ENCODE measurements around the gene CD200. TPM values are rescaled to one million over a fixed set of nuclear protein-coding genes. Genes with fewer than 3 reads are reported as not detected.

Gene CD200
- total RNA-seq, 1 experiment from 2014 or later, result not detected

DNA sequence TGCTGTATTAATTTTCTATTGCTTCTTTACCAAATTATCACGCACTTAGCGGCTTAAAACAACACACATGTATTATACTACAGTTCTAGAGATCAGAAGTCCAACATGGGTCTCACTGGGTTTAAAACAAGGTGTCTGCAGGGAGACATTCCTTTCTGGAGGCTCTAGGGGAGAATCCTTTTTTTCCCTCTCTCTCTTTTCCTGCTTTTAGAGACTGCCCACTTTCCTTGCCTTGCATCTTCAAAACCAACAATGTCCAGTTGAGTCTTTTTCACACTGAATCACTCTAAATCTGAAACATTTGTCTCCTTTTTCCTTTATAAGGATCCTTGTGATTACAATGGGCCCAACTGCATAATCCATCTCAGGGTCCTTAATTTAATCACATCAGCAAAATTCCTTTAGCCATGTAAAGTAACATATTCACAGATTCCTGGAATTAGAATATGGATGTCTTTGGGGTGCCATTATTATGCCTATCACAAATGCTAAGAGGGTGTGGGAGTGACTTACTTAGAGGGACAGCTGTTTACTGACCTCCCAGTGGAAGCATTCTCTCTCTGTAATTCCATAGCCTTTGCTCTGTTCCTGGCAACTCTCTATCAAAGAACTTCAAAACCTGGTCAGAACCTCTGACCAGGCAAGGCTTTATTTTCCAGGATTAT is 21.8 kb downstream of the CD200 start:
- ChIA-PET POLR2A (no interaction called here), CTCF (interaction anchor here (0.8 kb wide), 1 partner anchor 178 kb away, joined by 4 read pairs; no protein-coding TSS in a partner anchor)
- Mint-ChIP-seq H3K4me1 (ENCODE audit: insufficient read depth, unreplicated experiment) (peaks cover 21% of the 10 kb centered on the region), H3K4me3 (ENCODE audit: unreplicated experiment) (no peak overlapping the region), H3K9me3 (ENCODE audit: unreplicated experiment) (no peaks in the 10 kb centered on the region), H3K27me3 (ENCODE audit: insufficient read depth, unreplicated experiment) (no peaks in the 10 kb centered on the region), H3K27ac (ENCODE audit: low read depth, unreplicated experiment) (no peak overlapping the region), H3K36me3 (ENCODE audit: insufficient read depth, unreplicated experiment) (no peaks in the 10 kb centered on the region)
- DNase-seq (ENCODE audit: unreplicated experiment), result no peak
- intact Hi-C loops (cut with micrococcal nuclease), result no loop called here
- no TSS peak for BruUV-seq (replicated peaks)
- TF ChIP-seq, protein P1, sequence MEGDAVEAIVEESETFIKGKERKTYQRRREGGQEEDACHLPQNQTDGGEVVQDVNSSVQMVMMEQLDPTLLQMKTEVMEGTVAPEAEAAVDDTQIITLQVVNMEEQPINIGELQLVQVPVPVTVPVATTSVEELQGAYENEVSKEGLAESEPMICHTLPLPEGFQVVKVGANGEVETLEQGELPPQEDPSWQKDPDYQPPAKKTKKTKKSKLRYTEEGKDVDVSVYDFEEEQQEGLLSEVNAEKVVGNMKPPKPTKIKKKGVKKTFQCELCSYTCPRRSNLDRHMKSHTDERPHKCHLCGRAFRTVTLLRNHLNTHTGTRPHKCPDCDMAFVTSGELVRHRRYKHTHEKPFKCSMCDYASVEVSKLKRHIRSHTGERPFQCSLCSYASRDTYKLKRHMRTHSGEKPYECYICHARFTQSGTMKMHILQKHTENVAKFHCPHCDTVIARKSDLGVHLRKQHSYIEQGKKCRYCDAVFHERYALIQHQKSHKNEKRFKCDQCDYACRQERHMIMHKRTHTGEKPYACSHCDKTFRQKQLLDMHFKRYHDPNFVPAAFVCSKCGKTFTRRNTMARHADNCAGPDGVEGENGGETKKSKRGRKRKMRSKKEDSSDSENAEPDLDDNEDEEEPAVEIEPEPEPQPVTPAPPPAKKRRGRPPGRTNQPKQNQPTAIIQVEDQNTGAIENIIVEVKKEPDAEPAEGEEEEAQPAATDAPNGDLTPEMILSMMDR (IDR thresholded peaks at IDR 0.05; ENCODE audit: unreplicated experiment), result no peak

DNA sequence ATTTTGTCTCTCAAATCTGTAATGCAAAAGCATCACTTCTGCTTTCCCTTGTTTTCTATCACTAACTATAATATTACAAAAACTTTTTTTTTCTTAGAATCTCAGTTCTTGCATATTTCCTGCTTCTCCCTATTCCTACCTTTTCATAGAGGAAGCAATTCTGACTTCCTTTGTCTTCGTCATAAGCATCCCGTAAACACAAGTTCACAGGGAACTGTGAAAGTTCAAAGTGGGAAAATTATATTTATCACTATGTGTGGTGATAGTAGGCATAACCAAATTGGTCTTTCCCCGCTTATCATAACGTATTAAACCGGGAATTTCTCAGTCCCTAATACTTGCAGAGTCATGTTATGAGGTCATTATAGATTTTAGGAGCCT is 22.3 kb downstream of the CD200 start:
- TF ChIP-seq, protein P1 (IDR thresholded peaks at IDR 0.05; ENCODE audit: unreplicated experiment), result no peak
- no peak overlapping the region for H3K4me3 Mint-ChIP-seq (ENCODE audit: unreplicated experiment)
- peaks cover 22% of the 10 kb centered on the region for H3K4me1 Mint-ChIP-seq (ENCODE audit: insufficient read depth, unreplicated experiment)
- H3K27ac Mint-ChIP-seq (ENCODE audit: low read depth, unreplicated experiment), result no peak overlapping the region
- H3K9me3 Mint-ChIP-seq (ENCODE audit: unreplicated experiment), result no peaks in the 10 kb centered on the region
- no TSS peak for BruUV-seq (replicated peaks)
- POLR2A ChIA-PET, result no interaction called here
- DNase-seq (ENCODE audit: unreplicated experiment), result no peak
- CTCF ChIA-PET, result interaction anchor here (0.6 kb wide), 1 partner anchor 459 kb away, joined by 4 read pairs; no protein-coding TSS in a partner anchor
- intact Hi-C loops (cut with micrococcal nuclease), result no loop called here
- no peaks in the 10 kb centered on the region for H3K36me3 Mint-ChIP-seq (ENCODE audit: insufficient read depth, unreplicated experiment)
- H3K27me3 Mint-ChIP-seq (ENCODE audit: insufficient read depth, unreplicated experiment), result no peaks in the 10 kb centered on the region

DNA sequence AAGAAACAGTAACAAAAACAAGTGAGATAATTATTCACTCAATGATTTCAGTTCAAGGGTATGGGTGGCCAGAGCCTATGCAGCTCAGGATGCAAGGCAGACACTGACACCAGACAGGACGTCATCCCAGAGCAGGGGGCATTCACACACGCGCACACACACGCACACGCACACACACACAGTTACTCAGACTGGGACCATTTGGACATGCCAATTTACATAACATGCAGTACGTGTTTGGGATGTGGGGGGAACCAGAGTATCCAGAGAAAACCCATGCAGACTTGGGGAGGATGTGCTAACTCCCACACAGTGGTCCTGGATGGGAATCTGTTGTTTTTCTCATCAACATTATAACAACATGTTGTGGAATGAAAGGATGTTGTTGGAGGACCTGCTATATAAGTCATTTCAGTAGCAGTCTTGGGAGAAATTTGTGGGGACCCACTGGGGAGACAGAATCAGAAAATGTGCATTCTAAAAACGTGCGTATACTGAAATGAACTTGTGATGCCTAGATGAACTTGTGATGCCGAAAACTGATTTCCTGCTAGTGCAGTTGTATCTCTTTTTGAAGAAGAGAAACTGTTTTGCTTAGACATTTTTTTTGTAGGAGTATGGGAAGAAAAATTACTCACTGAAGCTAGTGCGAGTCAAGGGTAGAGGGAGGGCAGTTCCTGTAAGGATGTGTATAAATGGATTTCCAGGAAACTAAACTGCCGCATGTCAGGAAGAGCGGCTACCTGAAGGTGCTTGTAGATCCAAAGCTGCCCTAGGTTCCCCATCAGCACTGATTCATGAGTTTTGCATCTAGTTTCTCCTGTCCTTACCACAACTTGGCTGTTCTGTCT is 25.2 kb downstream of the CD200 start:
- POLR2A ChIA-PET, result interaction anchor here (1.5 kb wide), 1 partner anchor 21 kb away, joined by 8 read pairs; no protein-coding TSS in a partner anchor
- H3K9me3 Mint-ChIP-seq (ENCODE audit: unreplicated experiment), result no peaks in the 10 kb centered on the region
- no peak for DNase-seq (ENCODE audit: unreplicated experiment)
- peak overlapping the region; percentile 4 for H3K27ac Mint-ChIP-seq (ENCODE audit: low read depth, unreplicated experiment)
- H3K4me3 Mint-ChIP-seq (ENCODE audit: unreplicated experiment), result no peak overlapping the region
- BruUV-seq (replicated peaks), result no TSS peak
- TF ChIP-seq, protein P1 (IDR thresholded peaks at IDR 0.05; ENCODE audit: unreplicated experiment), result no peak
- intact Hi-C loops (cut with micrococcal nuclease), result no loop called here
- peaks cover 22% of the 10 kb centered on the region for H3K4me1 Mint-ChIP-seq (ENCODE audit: insufficient read depth, unreplicated experiment)
- CTCF ChIA-PET, result no interaction called here
- no peaks in the 10 kb centered on the region for H3K27me3 Mint-ChIP-seq (ENCODE audit: insufficient read depth, unreplicated experiment)
- H3K36me3 Mint-ChIP-seq (ENCODE audit: insufficient read depth, unreplicated experiment), result no peaks in the 10 kb centered on the region

DNA sequence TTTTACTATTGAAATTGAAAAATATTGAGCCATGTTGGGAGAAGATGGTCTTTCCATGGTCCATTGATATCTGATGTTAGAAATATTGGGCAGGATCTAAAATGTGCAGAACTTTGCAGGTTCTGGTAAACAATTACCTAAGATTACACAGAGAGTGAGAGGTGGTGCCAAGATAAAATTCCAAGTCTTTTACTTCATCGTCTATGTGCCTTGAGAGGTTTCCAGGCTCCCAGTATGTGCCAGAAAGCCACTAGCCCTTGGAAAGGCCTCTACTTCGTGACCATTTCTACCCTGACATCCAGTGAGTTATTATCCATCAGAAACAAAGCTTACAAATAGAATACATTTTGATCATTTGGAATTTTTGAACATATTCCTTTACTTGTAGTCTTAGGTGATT is 27.6 kb downstream of the CD200 start:
- Mint-ChIP-seq H3K36me3 (ENCODE audit: insufficient read depth, unreplicated experiment) (no peaks in the 10 kb centered on the region), H3K27ac (ENCODE audit: low read depth, unreplicated experiment) (peak overlapping the region; percentile 62)
- CTCF ChIA-PET, result interaction anchor here (0.6 to 1.9 kb wide), 3 partner anchors 9 to 296 kb away, joined by 3 to 8 read pairs (median 5); no protein-coding TSS in a partner anchor

More for the DNA sequence above, 27.6 kb downstream of the CD200 start:
- BruUV-seq (replicated peaks), result no TSS peak
- intact Hi-C loops (cut with micrococcal nuclease), result no loop called here
- H3K4me3 Mint-ChIP-seq (ENCODE audit: unreplicated experiment), result no peak overlapping the region
- TF ChIP-seq, protein P1 (IDR thresholded peaks at IDR 0.05; ENCODE audit: unreplicated experiment), result no peak
- POLR2A ChIA-PET, result interaction anchor here (0.9 kb wide), 1 partner anchor 9 kb away, joined by 3 read pairs; no protein-coding TSS in a partner anchor
- H3K27me3 Mint-ChIP-seq (ENCODE audit: insufficient read depth, unreplicated experiment), result no peaks in the 10 kb centered on the region
- DNase-seq (ENCODE audit: unreplicated experiment), result peak; percentile 9
- H3K4me1 Mint-ChIP-seq (ENCODE audit: insufficient read depth, unreplicated experiment), result peaks cover 31% of the 10 kb centered on the region
- no peaks in the 10 kb centered on the region for H3K9me3 Mint-ChIP-seq (ENCODE audit: unreplicated experiment)

Measured in MCF 10A (cell line).